ENCODE data around the gene SYT5. TPM values are rescaled to one million over a fixed set of nuclear protein-coding genes. Genes with fewer than 3 reads are reported as not detected.

The SYT5 gene
- total RNA-seq, 2 donors from 2014 or later = 4.3 TPM; not detected in 1

- Histone ChIP-seq H3K27ac (no peak overlapping the region), H3K27me3 (replicated peaks; ENCODE audit: insufficient read depth) (no peaks in the 10 kb centered on the region), H3K4me1 (replicated peaks) (no peaks in the 10 kb centered on the region), H3K9me3 (no peaks in the 10 kb centered on the region), H3K4me3 (no peak overlapping the region), H3K36me3 (no peaks in the 10 kb centered on the region)
- no peak for DNase-seq (ENCODE audit: low spot score)
- WGBS = 79% methylated on average over 12 of the region's 12 CpGs
- TF ChIP-seq, protein P1, sequence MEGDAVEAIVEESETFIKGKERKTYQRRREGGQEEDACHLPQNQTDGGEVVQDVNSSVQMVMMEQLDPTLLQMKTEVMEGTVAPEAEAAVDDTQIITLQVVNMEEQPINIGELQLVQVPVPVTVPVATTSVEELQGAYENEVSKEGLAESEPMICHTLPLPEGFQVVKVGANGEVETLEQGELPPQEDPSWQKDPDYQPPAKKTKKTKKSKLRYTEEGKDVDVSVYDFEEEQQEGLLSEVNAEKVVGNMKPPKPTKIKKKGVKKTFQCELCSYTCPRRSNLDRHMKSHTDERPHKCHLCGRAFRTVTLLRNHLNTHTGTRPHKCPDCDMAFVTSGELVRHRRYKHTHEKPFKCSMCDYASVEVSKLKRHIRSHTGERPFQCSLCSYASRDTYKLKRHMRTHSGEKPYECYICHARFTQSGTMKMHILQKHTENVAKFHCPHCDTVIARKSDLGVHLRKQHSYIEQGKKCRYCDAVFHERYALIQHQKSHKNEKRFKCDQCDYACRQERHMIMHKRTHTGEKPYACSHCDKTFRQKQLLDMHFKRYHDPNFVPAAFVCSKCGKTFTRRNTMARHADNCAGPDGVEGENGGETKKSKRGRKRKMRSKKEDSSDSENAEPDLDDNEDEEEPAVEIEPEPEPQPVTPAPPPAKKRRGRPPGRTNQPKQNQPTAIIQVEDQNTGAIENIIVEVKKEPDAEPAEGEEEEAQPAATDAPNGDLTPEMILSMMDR (IDR thresholded peaks at IDR 0.05) = no peak
- TF ChIP-seq POLR2A (IDR thresholded peaks at IDR 0.05) (no peak), POLR2AphosphoS5 (IDR thresholded peaks at IDR 0.05) (no peak)
- intact Hi-C loops (cut with DNase I) = no loop called here
Measured at GRCh38 chr19:55193481-55193880, 13.4 kb upstream of the SYT5 start.

DNA sequence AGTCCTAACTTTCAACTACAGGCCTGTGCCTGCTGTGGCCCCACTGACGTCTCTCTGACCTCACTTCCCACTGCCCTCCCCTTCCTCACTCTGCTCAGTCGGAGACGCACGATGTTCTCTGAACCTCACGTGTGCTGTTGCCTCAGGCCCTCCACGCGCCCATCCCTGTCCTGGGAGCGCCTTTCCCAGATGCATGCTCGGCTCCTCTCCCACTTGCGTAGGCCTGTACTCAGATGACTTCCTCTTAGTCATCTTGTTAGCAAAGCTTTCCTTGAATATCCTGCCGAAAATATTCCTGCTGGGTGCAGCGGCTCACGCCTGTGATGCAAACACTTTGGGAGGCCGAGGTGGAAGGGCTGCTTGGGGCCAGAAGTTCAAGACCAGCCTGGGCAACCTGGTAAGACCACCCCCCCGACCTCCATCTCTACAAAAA lies 9.3 kb upstream of the SYT5 start:
- intact Hi-C loops (cut with DNase I) = no loop called here
- no peaks in the 10 kb centered on the region for H3K4me1 ChIP-seq (replicated peaks)
- no peaks in the 10 kb centered on the region for H3K9me3 ChIP-seq
- no peak overlapping the region for H3K4me3 ChIP-seq
- no peaks in the 10 kb centered on the region for H3K36me3 ChIP-seq
- DNase-seq (ENCODE audit: low spot score) = no peak
- peaks cover 4% of the 10 kb centered on the region for H3K27me3 ChIP-seq (replicated peaks; ENCODE audit: insufficient read depth)
- H3K27ac ChIP-seq = no peak overlapping the region
- peak; percentile 26 for TF ChIP-seq POLR2AphosphoS5 (IDR thresholded peaks at IDR 0.05)
- TF ChIP-seq, protein P1 (IDR thresholded peaks at IDR 0.05) = no peak
- 41% methylated on average over 15 of the region's 15 CpGs for WGBS

DNA sequence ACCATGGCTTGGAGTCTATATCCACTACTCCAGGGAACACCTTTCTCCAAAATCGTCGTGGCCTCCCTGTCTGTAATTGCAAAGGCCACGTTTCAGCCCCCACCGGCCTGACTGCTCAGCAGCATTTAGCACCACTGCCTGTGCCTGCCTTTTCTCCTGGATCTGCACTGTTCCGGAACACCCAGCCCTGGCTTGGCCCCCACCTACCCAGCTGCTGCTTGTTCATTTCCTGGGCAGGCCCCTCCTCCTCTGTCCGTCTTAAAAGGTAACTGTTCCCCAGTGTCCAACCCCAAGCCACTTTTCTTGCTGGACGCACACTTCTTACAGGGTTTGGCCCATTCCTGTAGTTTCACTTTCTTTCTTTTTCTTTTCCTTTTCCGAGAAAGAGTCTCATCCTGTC lies 8.5 kb upstream of the SYT5 start:
- Histone ChIP-seq H3K27ac (no peak overlapping the region), H3K9me3 (no peaks in the 10 kb centered on the region), H3K27me3 (replicated peaks; ENCODE audit: insufficient read depth) (peaks cover 4% of the 10 kb centered on the region), H3K36me3 (no peaks in the 10 kb centered on the region), H3K4me3 (no peak overlapping the region), H3K4me1 (replicated peaks) (no peaks in the 10 kb centered on the region)
- intact Hi-C loops (cut with DNase I) = no loop called here
- TF ChIP-seq, protein P1 (IDR thresholded peaks at IDR 0.05) = no peak
- no peak for TF ChIP-seq POLR2AphosphoS5 (IDR thresholded peaks at IDR 0.05)
- TF ChIP-seq POLR2A (IDR thresholded peaks at IDR 0.05) = no peak
- no peak for DNase-seq (ENCODE audit: low spot score)
- WGBS = 57% methylated on average over 8 of the region's 8 CpGs

DNA sequence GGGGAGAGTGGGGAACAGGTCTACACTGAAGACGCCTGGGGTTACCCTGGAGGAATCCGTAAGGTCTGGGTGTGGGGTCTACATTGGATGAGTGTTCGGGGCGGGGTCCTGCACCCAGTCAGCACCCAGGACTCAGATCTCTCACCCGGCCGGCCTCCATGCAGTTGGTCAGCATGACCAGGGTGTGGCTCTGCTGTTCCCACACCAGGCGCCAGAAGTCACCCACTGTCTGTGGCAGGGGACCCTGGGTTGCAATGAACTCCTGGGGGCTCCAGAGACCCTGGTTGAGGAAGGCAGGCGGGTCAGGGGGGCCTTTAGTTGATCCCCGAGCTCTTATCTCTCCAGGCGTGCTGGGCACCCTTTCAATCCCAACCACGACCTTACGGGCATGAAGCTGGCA lies 6.0 kb upstream of the SYT5 start:
- WGBS = 80% methylated on average over 12 of the region's 12 CpGs
- no peaks in the 10 kb centered on the region for H3K36me3 ChIP-seq
- H3K4me3 ChIP-seq = no peak overlapping the region
- TF ChIP-seq POLR2AphosphoS5 (IDR thresholded peaks at IDR 0.05) = no peak
- no peak for TF ChIP-seq POLR2A (IDR thresholded peaks at IDR 0.05)
- H3K9me3 ChIP-seq = no peaks in the 10 kb centered on the region
- intact Hi-C loops (cut with DNase I) = no loop called here
- H3K27me3 ChIP-seq (replicated peaks; ENCODE audit: insufficient read depth) = peaks cover 9% of the 10 kb centered on the region
- H3K4me1 ChIP-seq (replicated peaks) = no peaks in the 10 kb centered on the region
- no peak overlapping the region for H3K27ac ChIP-seq
- no peak for DNase-seq (ENCODE audit: low spot score)

GRCh38 chr19:55181740-55182139 lies 1.7 kb upstream of the SYT5 start:
- Histone ChIP-seq H3K4me3 (no peak overlapping the region), H3K4me1 (replicated peaks) (no peaks in the 10 kb centered on the region), H3K9me3 (no peaks in the 10 kb centered on the region), H3K27me3 (replicated peaks; ENCODE audit: insufficient read depth) (peaks cover 30% of the 10 kb centered on the region), H3K27ac (no peak overlapping the region), H3K36me3 (no peaks in the 10 kb centered on the region)
- TF ChIP-seq POLR2AphosphoS5 (IDR thresholded peaks at IDR 0.05) = no peak
- no peak for DNase-seq (ENCODE audit: low spot score)
- intact Hi-C loops (cut with DNase I) = no loop called here
- 75% methylated on average over 14 of the region's 20 CpGs for WGBS

GRCh38 chr19:55178781-55179599 lies 1.1 kb downstream of the SYT5 start:
- no peaks in the 10 kb centered on the region for H3K36me3 ChIP-seq
- no peak for DNase-seq (ENCODE audit: low spot score)
- intact Hi-C loops (cut with DNase I) = no loop called here
- peak overlapping the region in 1 of 2 donors; percentile 15 for H3K4me3 ChIP-seq
- peaks cover 40% of the 10 kb centered on the region for H3K27me3 ChIP-seq (replicated peaks; ENCODE audit: insufficient read depth)
- no peak overlapping the region for H3K27ac ChIP-seq
- no peaks in the 10 kb centered on the region for H3K9me3 ChIP-seq
- TF ChIP-seq, protein P1 (IDR thresholded peaks at IDR 0.05) = no peak
- TF ChIP-seq POLR2AphosphoS5 (IDR thresholded peaks at IDR 0.05) (no peak), POLR2A (IDR thresholded peaks at IDR 0.05) (no peak)
- H3K4me1 ChIP-seq (replicated peaks) = no peaks in the 10 kb centered on the region
- 4% methylated on average over 57 of the region's 61 CpGs for WGBS

Measured in prostate gland (tissue), 2 donors.